ENCODE data around the gene NTM.

GRCh38 chr11:131957875-131958274, 587.5 kb downstream of the NTM start:
- TF ChIP-seq POLR2A (IDR thresholded peaks at IDR 0.05; ENCODE audit: low read depth, low read length) (no peak), POLR2AphosphoS5 (IDR thresholded peaks at IDR 0.05; ENCODE audit: low read depth, low read length) (no peak), SPI1 (IDR thresholded peaks at IDR 0.05; ENCODE audit: low read depth, low read length) (no peak), TAF1 (IDR thresholded peaks at IDR 0.05; ENCODE audit: low read depth, low read length) (no peak), PAX5 (IDR thresholded peaks at IDR 0.05; ENCODE audit: insufficient read depth, low read length, severe bottlenecking) (no peak)

All from GM12891 (cell line).